RWPE2 (cell line): ENCODE measurements around the gene AQP9.
"Not testable (repeated sequence)": the region's sequence is repeated elsewhere in the genome, so short reads cannot be mapped to it uniquely, and the experiment has no call there.

ENCODE experiments used
- ATAC-seq: fragments of 200-7000 bp; cut with Tn5 transposase; 3 replicates; pipeline ENCODE4 v1.9.1; 2021; ENCODE audit warnings: low read depth
- DNase-seq: peaks from one replicate; pipeline ENCODE4 v3.0.0-alpha.2; 2020; ENCODE audit warnings: low spot score
- H3K27ac ChIP-seq: fragments of 450-650 bp; 2 replicates; pipeline ENCODE4 v1.5.1; 2017; ENCODE audit warnings: mild to moderate bottlenecking; ENCODE audit not compliant: poor library complexity, severe bottlenecking
- H3K27me3 ChIP-seq: fragments of 250-450 bp; sonication (Bioruptor Pico); 2 replicates; pipeline ENCODE4 v1.5.1; 2021; ENCODE audit warnings: mild to moderate bottlenecking, moderate library complexity; ENCODE audit not compliant: insufficient read depth, poor library complexity, severe bottlenecking
- H3K36me3 ChIP-seq: fragments of 250-450 bp; sonication (Bioruptor Pico); 2 replicates; pipeline ENCODE4 v1.5.1; 2020; ENCODE audit warnings: low read depth, mild to moderate bottlenecking, moderate library complexity
- H3K4me1 ChIP-seq: fragments of 250-450 bp; sonication (Bioruptor Pico); 2 replicates; pipeline ENCODE4 v1.5.1; 2021; ENCODE audit warnings: mild to moderate bottlenecking, moderate library complexity; ENCODE audit not compliant: insufficient read depth, poor library complexity, severe bottlenecking
- H3K4me3 ChIP-seq: fragments of 250-450 bp; sonication (Bioruptor Pico); 2 replicates; pipeline ENCODE4 v1.5.1; 2021; ENCODE audit warnings: mild to moderate bottlenecking, moderate library complexity; ENCODE audit not compliant: severe bottlenecking
- H3K9me3 ChIP-seq: fragments of 250-450 bp; sonication (Bioruptor Pico); 2 replicates; pipeline ENCODE4 v1.5.1; 2021; ENCODE audit warnings: mild to moderate bottlenecking, moderate library complexity; ENCODE audit not compliant: severe bottlenecking
- TF ChIP-seq, protein P1 (sequence below): fragments of 450-650 bp; IDR thresholded peaks from one replicate; pipeline ENCODE4 v1.5.1; 2017; ENCODE audit warnings: mild to moderate bottlenecking, moderate library complexity; ENCODE audit not compliant: poor library complexity, severe bottlenecking

The AQP9 gene

DNA sequence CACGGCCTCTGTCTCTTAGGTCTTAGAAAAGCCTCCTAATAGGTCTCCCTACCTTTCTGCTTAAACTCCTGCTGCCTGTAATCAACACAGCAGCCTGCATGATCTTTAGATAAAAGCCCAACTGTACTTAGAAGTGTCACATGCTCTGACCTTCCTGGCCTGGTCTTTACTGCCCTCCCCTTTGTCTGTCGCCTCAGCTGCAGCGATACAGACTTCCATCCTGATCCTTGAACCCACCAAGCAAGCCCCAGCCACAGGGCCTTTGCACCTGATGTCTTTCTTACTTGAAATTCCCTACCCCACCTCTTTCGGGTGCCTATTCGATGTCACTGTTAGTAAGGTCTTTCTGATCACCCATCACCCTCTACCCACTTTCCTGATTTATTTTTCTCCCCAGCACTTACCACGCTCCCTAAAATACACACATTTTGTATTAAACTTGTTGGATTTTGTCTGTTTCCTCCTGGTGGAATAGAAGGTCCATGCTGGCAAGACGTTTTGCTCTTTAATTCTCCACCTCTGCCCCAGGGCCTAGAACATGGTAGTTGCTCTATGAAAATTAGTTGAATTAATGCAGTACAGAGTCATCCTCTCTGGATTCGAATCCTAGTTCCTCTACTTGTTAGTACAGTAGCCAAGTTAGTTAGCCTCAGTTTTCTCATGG, 51.1 kb downstream of the AQP9 start:
- no peaks in the 10 kb centered on the region for H3K36me3 ChIP-seq
- TF ChIP-seq, protein P1, sequence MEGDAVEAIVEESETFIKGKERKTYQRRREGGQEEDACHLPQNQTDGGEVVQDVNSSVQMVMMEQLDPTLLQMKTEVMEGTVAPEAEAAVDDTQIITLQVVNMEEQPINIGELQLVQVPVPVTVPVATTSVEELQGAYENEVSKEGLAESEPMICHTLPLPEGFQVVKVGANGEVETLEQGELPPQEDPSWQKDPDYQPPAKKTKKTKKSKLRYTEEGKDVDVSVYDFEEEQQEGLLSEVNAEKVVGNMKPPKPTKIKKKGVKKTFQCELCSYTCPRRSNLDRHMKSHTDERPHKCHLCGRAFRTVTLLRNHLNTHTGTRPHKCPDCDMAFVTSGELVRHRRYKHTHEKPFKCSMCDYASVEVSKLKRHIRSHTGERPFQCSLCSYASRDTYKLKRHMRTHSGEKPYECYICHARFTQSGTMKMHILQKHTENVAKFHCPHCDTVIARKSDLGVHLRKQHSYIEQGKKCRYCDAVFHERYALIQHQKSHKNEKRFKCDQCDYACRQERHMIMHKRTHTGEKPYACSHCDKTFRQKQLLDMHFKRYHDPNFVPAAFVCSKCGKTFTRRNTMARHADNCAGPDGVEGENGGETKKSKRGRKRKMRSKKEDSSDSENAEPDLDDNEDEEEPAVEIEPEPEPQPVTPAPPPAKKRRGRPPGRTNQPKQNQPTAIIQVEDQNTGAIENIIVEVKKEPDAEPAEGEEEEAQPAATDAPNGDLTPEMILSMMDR, result no peak
- DNase-seq, result no peak
- H3K4me3 ChIP-seq, result no peak overlapping the region
- no peak overlapping the region for H3K27ac ChIP-seq
- ATAC-seq, result no peak
- no peaks in the 10 kb centered on the region for H3K9me3 ChIP-seq
- no peaks in the 10 kb centered on the region for H3K27me3 ChIP-seq
- H3K4me1 ChIP-seq, result peaks cover 7% of the 10 kb centered on the region

DNA sequence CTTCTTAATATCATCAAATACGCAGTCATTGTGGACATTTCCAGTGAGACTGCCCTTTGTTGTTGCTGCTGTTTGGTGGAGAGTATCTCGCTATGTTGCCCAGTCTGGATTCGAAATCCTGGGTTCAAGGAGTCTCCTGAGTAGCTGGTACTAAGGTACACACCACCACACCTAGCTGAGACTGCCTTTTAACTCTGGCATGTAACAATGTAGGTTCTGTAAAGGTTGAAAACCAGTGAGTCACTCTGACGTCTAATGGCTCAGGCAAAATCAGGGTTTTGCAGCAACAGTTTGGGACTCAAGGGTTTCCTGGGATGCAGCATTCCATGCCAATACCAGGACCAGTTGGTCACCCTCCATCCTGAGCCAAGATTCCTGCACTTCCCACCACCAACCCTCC, 52.2 kb downstream of the AQP9 start:
- ATAC-seq (peak; percentile 67; the same call in 1 of the 3 replicates), DNase-seq (no peak)
- Histone ChIP-seq H3K4me1 (peaks cover 7% of the 10 kb centered on the region), H3K27me3 (no peaks in the 10 kb centered on the region), H3K27ac (no peak overlapping the region), H3K36me3 (no peaks in the 10 kb centered on the region), H3K9me3 (peaks cover 2% of the 10 kb centered on the region), H3K4me3 (no peak overlapping the region)
- TF ChIP-seq, protein P1, result no peak

DNA sequence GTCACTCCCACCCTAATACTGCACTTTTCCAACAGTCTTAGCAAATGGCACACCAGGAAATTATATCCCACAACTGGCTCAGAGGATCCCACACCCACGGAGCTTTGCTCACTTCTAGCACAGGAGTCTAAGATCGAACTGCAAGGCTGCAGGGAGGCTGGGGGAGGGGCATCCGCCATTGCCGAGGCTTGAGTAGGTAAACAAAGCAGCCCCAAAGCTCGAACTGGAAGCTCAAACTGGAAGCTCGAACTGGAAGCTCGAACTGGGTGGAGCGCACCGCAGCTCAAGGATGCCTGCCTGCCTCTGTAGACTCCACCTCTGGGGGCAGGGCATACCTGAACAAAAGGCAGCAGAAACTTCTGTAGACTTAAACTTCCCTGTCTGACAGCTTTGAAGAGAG, 55.5 kb downstream of the AQP9 start:
- not testable (repeated sequence) for H3K36me3 ChIP-seq, H3K9me3 ChIP-seq, H3K4me1 ChIP-seq, DNase-seq, H3K4me3 ChIP-seq, H3K27ac ChIP-seq, ATAC-seq, H3K27me3 ChIP-seq

DNA sequence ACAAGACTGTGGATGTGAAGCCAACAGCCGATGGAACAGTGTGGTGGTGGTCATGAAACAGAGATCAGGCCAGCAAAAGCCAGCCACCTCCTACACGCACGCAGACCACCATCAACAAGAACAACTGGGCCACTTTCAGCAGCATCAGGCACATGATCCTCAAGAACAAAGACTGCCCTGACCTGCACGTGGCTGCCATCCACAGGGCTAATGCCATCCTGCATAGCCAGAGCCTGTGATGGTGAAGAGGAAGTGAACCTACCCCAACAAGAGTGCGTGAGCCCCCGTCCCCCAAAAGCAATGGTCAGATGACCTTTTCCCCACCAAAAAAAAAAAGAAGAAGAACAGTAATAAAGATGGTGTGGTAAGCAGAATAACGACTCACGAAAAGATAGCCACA, 62.6 kb downstream of the AQP9 start:
- H3K9me3 ChIP-seq, result no peaks in the 10 kb centered on the region
- H3K36me3 ChIP-seq, result no peaks in the 10 kb centered on the region
- no peaks in the 10 kb centered on the region for H3K4me1 ChIP-seq
- no peaks in the 10 kb centered on the region for H3K27me3 ChIP-seq
- H3K27ac ChIP-seq, result no peak overlapping the region
- no peak for DNase-seq
- H3K4me3 ChIP-seq, result no peak overlapping the region
- TF ChIP-seq, protein P1, result no peak
- no peak for ATAC-seq

DNA sequence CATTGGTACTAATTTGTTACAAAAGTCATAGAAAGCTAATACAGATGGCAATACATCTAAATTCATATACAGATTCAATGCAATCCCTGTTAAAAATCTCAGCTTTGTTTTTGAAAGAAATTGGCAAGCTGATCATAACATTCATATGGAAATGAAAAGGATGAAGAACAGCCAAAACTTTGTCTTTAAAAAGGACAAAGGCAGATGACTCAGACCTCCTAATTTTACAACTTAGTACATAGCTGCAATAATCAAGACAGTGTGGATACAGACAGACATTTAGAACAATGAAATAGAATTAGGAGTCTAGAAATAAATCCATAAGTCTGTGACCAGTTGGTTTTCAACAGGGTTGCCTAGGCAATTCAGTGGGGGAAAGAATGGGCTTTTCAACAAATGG, 63.3 kb downstream of the AQP9 start:
- no peaks in the 10 kb centered on the region for H3K27me3 ChIP-seq
- no peak for ATAC-seq
- no peak overlapping the region for H3K27ac ChIP-seq
- TF ChIP-seq, protein P1, result no peak
- no peaks in the 10 kb centered on the region for H3K4me1 ChIP-seq
- DNase-seq, result no peak
- no peaks in the 10 kb centered on the region for H3K9me3 ChIP-seq
- H3K36me3 ChIP-seq, result no peaks in the 10 kb centered on the region
- H3K4me3 ChIP-seq, result no peak overlapping the region
